GM23338 (cell line): Measurements from ENCODE around the gene PTP4A1. TPM values are rescaled to one million over a fixed set of nuclear protein-coding genes. Genes with fewer than 3 reads are reported as not detected.

Source experiments
- ATAC-seq: fragments of 200-7000 bp; cut with Tn5 transposase; 3 replicates; pipeline ENCODE4 v1.9.1; 2020
- DNase-seq: peaks from one replicate; pipeline ENCODE4 v3.0.0-alpha.2; 2015; ENCODE audit warnings: low spot score
- H2AFZ ChIP-seq: fragments of 200-600 bp; sonication (generic); 2 replicates; pipeline ENCODE4 v1.8.0; 2016; ENCODE audit warnings: antibody characterized with exemption, mild to moderate bottlenecking, moderate library complexity
- H3F3A ChIP-seq: fragments of 200-600 bp; sonication (generic); replicated peaks from 2 replicates; pipeline ENCODE4 v1.8.0; 2017; ENCODE audit warnings: antibody characterized with exemption, mixed run types, low read depth
- H3K27ac ChIP-seq: fragments of 200-600 bp; sonication (generic); 2 replicates; pipeline ENCODE4 v1.6.1; 2016; ENCODE audit warnings: low read depth
- H3K27me3 ChIP-seq: fragments of 200-600 bp; sonication (generic); 2 replicates; pipeline ENCODE4 v1.8.0; 2016; ENCODE audit warnings: mild to moderate bottlenecking, mixed run types, moderate library complexity; ENCODE audit not compliant: insufficient read depth
- H3K36me3 ChIP-seq: fragments of 200-600 bp; sonication (generic); 2 replicates; pipeline ENCODE4 v1.8.0; 2016; ENCODE audit warnings: mild to moderate bottlenecking; ENCODE audit not compliant: insufficient read depth
- H3K4me1 ChIP-seq: fragments of 200-600 bp; sonication (generic); 2 replicates; pipeline ENCODE4 v1.8.0; 2016; ENCODE audit warnings: mild to moderate bottlenecking, moderate library complexity; ENCODE audit not compliant: insufficient read depth
- H3K4me2 ChIP-seq: fragments of 200-600 bp; sonication (generic); 2 replicates; pipeline ENCODE4 v1.7.1; 2017; ENCODE audit warnings: mixed run types
- H3K4me3 ChIP-seq: fragments of 200-600 bp; sonication (generic); 2 replicates; pipeline ENCODE4 v1.6.1; 2016; ENCODE audit warnings: mixed run types
- H3K79me2 ChIP-seq: fragments of 200-600 bp; sonication (generic); replicated peaks from 2 replicates; pipeline ENCODE4 v1.8.0; 2017; ENCODE audit warnings: mild to moderate bottlenecking; ENCODE audit not compliant: insufficient read depth
- H3K9me2 ChIP-seq: fragments of 200-600 bp; sonication (generic); 2 replicates; pipeline ENCODE4 v1.8.0; 2017; ENCODE audit not compliant: insufficient read depth
- H4K20me1 ChIP-seq: fragments of 200-600 bp; sonication (generic); replicated peaks from 2 replicates; pipeline ENCODE4 v1.8.0; 2017; ENCODE audit warnings: mild to moderate bottlenecking; ENCODE audit not compliant: insufficient read depth
- H3K27ac Mint-ChIP-seq: 2 replicates; pipeline ENCODE4 v1.8.0; 2020; ENCODE audit warnings: inconsistent platforms, mild to moderate bottlenecking, moderate library complexity, mixed read lengths
- H3K27me3 Mint-ChIP-seq: 3 replicates; pipeline ENCODE4 v1.8.0; 2022; ENCODE audit warnings: low read depth, mild to moderate bottlenecking, moderate library complexity, mixed read lengths, inconsistent platforms; ENCODE audit not compliant: insufficient read depth, poor library complexity
- H3K36me3 Mint-ChIP-seq: 3 replicates; pipeline ENCODE4 v1.8.0; 2021; ENCODE audit warnings: low read depth, mild to moderate bottlenecking, inconsistent platforms, moderate library complexity, mixed read lengths
- H3K4me1 Mint-ChIP-seq: 3 replicates; pipeline ENCODE4 v1.8.0; 2020; ENCODE audit warnings: mild to moderate bottlenecking, inconsistent platforms, mixed read lengths
- H3K4me3 Mint-ChIP-seq: 3 replicates; pipeline ENCODE4 v1.8.0; 2021; ENCODE audit warnings: moderate library complexity, mild to moderate bottlenecking, inconsistent platforms, mixed read lengths
- H3K9me3 Mint-ChIP-seq: 3 replicates; pipeline ENCODE4 v1.8.0; 2020; ENCODE audit warnings: moderate library complexity, mild to moderate bottlenecking, inconsistent platforms, mixed read lengths
- CREB1 ChIP-seq: fragments of 250-450 bp; sonication (Bioruptor Pico); IDR thresholded peaks from 2 replicates; pipeline ENCODE4 v1.5.0; 2020; ENCODE audit warnings: low read depth, mild to moderate bottlenecking, moderate library complexity
- EZH2 ChIP-seq: fragments of 200-600 bp; sonication (generic); IDR thresholded peaks from one replicate; pipeline ENCODE4 v1.8.0; 2017; ENCODE audit warnings: antibody characterized with exemption, mild to moderate bottlenecking, low read depth; ENCODE audit not compliant: unreplicated experiment
- EZH2phosphoT487 ChIP-seq: fragments of 200-600 bp; sonication (generic); IDR thresholded peaks from one replicate; pipeline ENCODE4 v1.8.1; 2018; ENCODE audit warnings: antibody characterized with exemption; ENCODE audit not compliant: unreplicated experiment
- JUNB ChIP-seq: IDR thresholded peaks from one replicate; pipeline ENCODE4 v1.6.1; 2016; ENCODE audit warnings: antibody characterized with exemption; ENCODE audit not compliant: unreplicated experiment
- NANOG ChIP-seq: IDR thresholded peaks from 2 replicates; pipeline ENCODE4 v1.6.1; 2016; ENCODE audit warnings: antibody characterized with exemption, borderline replicate concordance
- POLR2AphosphoS5 ChIP-seq: IDR thresholded peaks from 2 replicates; pipeline ENCODE4 v1.6.1; 2016; ENCODE audit warnings: antibody characterized with exemption, low read depth
- STAT1 ChIP-seq: IDR thresholded peaks from one replicate; pipeline ENCODE4 v1.6.1; 2016; ENCODE audit warnings: antibody characterized with exemption; ENCODE audit not compliant: unreplicated experiment
- ZNF114 ChIP-seq: fragments of 250-450 bp; sonication (Bioruptor Pico); IDR thresholded peaks from 2 replicates; pipeline ENCODE4 v1.5.0; 2020; ENCODE audit warnings: mild to moderate bottlenecking, moderate library complexity
- ZNF331 ChIP-seq: fragments of 250-450 bp; sonication (Bioruptor Pico); IDR thresholded peaks from 2 replicates; pipeline ENCODE4 v1.5.0; 2020; ENCODE audit warnings: low read depth, mild to moderate bottlenecking, moderate library complexity
- polyA plus RNA-seq: library from polyadenylated mRNA; unstranded; fragments of >200 nt; fragmentation: Nextera tagmentation; extraction: Ambion mirVana; gene quantifications from 2 replicates; pipeline ENCODE4 v1.2.1, GENCODE V29; 2016
- total RNA-seq: library from RNA; depleted of rRNA; stranded (reverse); fragments of >200 nt; shearing (Covaris generic); gene quantifications from 2 replicates; pipeline ENCODE4 v1.2.3, GENCODE V29; 2014
- TF ChIP-seq, protein P1 (sequence below): IDR thresholded peaks from 2 replicates; pipeline ENCODE4 v1.6.1; 2016; ENCODE audit warnings: antibody characterized with exemption
- TF ChIP-seq, protein P2 (sequence below): fragments of 250-450 bp; sonication (Bioruptor Pico); IDR thresholded peaks from 2 replicates; pipeline ENCODE4 v1.5.0; 2020; ENCODE audit warnings: mild to moderate bottlenecking, moderate library complexity
- TF ChIP-seq, protein P3 (sequence below): IDR thresholded peaks from one replicate; pipeline ENCODE4 v1.6.1; 2018; ENCODE audit warnings: antibody characterized with exemption; ENCODE audit not compliant: unreplicated experiment
- TF ChIP-seq, protein P4 (sequence below), 2 experiments: fragments of 200-600 bp in 1 of 2; sonication (generic) in 1 of 2; conservative IDR thresholded peaks; 2 replicates each; pipeline versions ENCODE4 v1.5.1 to v1.6.1; 2016 to 2017; ENCODE audit warnings: antibody characterized with exemption in 2 of 2, low read depth in 2 of 2, mild to moderate bottlenecking in 2 of 2, moderate library complexity in 1 of 2

The PTP4A1 gene
- total and polyA plus RNA-seq, 2 experiments from 2014 or later = 99.0 to 102 TPM

DNA sequence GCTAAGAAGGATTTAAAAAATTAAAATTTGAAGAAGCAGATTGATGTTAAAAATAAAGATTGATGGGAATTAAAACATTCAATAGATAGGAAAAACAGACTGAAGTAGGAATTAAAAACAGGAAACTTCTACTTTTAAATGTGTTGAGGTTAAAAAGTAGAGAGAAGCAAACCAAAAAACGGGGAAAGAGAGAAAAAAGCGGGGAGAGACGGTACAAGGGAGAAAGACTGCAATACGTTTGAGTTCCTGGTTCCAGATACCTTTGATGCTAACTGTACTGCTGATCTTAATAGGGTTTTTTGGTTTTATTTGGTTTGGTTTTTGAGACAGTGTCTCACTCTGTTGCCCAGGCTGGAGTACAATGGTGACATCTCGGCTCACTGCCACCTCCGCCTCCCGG is 27.0 kb downstream of the PTP4A1 start:
- no peak for TF ChIP-seq EZH2phosphoT487
- no peak for TF ChIP-seq ZNF114
- no peak for TF ChIP-seq CREB1 (CRISPR knock-in tag)
- no peak for TF ChIP-seq STAT1
- TF ChIP-seq ZNF331 (CRISPR knock-in tag) = no peak
- no peak for TF ChIP-seq POLR2AphosphoS5
- no peak for TF ChIP-seq EZH2
- no peak for TF ChIP-seq JUNB
- TF ChIP-seq, protein P1, sequence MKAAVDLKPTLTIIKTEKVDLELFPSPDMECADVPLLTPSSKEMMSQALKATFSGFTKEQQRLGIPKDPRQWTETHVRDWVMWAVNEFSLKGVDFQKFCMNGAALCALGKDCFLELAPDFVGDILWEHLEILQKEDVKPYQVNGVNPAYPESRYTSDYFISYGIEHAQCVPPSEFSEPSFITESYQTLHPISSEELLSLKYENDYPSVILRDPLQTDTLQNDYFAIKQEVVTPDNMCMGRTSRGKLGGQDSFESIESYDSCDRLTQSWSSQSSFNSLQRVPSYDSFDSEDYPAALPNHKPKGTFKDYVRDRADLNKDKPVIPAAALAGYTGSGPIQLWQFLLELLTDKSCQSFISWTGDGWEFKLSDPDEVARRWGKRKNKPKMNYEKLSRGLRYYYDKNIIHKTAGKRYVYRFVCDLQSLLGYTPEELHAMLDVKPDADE = no peak
- TF ChIP-seq, protein P2, sequence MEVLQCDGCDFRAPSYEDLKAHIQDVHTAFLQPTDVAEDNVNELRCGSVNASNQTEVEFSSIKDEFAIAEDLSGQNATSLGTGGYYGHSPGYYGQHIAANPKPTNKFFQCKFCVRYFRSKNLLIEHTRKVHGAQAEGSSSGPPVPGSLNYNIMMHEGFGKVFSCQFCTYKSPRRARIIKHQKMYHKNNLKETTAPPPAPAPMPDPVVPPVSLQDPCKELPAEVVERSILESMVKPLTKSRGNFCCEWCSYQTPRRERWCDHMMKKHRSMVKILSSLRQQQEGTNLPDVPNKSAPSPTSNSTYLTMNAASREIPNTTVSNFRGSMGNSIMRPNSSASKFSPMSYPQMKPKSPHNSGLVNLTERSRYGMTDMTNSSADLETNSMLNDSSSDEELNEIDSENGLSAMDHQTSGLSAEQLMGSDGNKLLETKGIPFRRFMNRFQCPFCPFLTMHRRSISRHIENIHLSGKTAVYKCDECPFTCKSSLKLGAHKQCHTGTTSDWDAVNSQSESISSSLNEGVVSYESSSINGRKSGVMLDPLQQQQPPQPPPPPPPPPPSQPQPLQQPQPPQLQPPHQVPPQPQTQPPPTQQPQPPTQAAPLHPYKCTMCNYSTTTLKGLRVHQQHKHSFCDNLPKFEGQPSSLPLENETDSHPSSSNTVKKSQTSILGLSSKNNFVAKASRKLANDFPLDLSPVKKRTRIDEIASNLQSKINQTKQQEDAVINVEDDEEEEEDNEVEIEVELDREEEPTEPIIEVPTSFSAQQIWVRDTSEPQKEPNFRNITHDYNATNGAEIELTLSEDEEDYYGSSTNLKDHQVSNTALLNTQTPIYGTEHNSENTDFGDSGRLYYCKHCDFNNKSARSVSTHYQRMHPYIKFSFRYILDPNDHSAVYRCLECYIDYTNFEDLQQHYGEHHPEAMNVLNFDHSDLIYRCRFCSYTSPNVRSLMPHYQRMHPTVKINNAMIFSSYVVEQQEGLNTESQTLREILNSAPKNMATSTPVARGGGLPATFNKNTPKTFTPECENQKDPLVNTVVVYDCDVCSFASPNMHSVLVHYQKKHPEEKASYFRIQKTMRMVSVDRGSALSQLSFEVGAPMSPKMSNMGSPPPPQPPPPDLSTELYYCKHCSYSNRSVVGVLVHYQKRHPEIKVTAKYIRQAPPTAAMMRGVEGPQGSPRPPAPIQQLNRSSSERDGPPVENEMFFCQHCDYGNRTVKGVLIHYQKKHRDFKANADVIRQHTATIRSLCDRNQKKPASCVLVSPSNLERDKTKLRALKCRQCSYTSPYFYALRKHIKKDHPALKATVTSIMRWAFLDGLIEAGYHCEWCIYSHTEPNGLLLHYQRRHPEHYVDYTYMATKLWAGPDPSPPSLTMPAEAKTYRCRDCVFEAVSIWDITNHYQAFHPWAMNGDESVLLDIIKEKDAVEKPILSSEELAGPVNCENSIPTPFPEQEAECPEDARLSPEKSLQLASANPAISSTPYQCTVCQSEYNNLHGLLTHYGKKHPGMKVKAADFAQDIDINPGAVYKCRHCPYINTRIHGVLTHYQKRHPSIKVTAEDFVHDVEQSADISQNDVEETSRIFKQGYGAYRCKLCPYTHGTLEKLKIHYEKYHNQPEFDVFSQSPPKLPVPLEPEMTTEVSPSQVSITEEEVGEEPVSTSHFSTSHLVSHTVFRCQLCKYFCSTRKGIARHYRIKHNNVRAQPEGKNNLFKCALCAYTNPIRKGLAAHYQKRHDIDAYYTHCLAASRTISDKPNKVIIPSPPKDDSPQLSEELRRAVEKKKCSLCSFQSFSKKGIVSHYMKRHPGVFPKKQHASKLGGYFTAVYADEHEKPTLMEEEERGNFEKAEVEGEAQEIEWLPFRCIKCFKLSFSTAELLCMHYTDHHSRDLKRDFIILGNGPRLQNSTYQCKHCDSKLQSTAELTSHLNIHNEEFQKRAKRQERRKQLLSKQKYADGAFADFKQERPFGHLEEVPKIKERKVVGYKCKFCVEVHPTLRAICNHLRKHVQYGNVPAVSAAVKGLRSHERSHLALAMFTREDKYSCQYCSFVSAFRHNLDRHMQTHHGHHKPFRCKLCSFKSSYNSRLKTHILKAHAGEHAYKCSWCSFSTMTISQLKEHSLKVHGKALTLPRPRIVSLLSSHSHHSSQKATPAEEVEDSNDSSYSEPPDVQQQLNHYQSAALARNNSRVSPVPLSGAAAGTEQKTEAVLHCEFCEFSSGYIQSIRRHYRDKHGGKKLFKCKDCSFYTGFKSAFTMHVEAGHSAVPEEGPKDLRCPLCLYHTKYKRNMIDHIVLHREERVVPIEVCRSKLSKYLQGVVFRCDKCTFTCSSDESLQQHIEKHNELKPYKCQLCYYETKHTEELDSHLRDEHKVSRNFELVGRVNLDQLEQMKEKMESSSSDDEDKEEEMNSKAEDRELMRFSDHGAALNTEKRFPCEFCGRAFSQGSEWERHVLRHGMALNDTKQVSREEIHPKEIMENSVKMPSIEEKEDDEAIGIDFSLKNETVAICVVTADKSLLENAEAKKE (CRISPR knock-in tag) = no peak
- TF ChIP-seq, protein P3, sequence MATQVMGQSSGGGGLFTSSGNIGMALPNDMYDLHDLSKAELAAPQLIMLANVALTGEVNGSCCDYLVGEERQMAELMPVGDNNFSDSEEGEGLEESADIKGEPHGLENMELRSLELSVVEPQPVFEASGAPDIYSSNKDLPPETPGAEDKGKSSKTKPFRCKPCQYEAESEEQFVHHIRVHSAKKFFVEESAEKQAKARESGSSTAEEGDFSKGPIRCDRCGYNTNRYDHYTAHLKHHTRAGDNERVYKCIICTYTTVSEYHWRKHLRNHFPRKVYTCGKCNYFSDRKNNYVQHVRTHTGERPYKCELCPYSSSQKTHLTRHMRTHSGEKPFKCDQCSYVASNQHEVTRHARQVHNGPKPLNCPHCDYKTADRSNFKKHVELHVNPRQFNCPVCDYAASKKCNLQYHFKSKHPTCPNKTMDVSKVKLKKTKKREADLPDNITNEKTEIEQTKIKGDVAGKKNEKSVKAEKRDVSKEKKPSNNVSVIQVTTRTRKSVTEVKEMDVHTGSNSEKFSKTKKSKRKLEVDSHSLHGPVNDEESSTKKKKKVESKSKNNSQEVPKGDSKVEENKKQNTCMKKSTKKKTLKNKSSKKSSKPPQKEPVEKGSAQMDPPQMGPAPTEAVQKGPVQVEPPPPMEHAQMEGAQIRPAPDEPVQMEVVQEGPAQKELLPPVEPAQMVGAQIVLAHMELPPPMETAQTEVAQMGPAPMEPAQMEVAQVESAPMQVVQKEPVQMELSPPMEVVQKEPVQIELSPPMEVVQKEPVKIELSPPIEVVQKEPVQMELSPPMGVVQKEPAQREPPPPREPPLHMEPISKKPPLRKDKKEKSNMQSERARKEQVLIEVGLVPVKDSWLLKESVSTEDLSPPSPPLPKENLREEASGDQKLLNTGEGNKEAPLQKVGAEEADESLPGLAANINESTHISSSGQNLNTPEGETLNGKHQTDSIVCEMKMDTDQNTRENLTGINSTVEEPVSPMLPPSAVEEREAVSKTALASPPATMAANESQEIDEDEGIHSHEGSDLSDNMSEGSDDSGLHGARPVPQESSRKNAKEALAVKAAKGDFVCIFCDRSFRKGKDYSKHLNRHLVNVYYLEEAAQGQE = no peak
- TF ChIP-seq NANOG = no peak
- TF ChIP-seq, protein P4, sequence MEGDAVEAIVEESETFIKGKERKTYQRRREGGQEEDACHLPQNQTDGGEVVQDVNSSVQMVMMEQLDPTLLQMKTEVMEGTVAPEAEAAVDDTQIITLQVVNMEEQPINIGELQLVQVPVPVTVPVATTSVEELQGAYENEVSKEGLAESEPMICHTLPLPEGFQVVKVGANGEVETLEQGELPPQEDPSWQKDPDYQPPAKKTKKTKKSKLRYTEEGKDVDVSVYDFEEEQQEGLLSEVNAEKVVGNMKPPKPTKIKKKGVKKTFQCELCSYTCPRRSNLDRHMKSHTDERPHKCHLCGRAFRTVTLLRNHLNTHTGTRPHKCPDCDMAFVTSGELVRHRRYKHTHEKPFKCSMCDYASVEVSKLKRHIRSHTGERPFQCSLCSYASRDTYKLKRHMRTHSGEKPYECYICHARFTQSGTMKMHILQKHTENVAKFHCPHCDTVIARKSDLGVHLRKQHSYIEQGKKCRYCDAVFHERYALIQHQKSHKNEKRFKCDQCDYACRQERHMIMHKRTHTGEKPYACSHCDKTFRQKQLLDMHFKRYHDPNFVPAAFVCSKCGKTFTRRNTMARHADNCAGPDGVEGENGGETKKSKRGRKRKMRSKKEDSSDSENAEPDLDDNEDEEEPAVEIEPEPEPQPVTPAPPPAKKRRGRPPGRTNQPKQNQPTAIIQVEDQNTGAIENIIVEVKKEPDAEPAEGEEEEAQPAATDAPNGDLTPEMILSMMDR (conservative IDR thresholded peaks at IDR 0.05; ENCODE audit: low read depth in 2 of 2) = no peak
- ATAC-seq = no peak
- Mint-ChIP-seq H3K4me1 (peaks cover 6% of the 10 kb centered on the region; the same call in 1 of the 3 replicates), H3K27ac (no peak overlapping the region), H3K9me3 (no peaks in the 10 kb centered on the region), H3K36me3 (no peaks in the 10 kb centered on the region), H3K27me3 (no peaks in the 10 kb centered on the region), H3K4me3 (peak overlapping the region; percentile 90)
- Histone ChIP-seq H3K79me2 (no peaks in the 10 kb centered on the region), H3K27me3 (no peaks in the 10 kb centered on the region), H4K20me1 (no peaks in the 10 kb centered on the region), H3F3A (no peaks in the 10 kb centered on the region), H3K36me3 (no peaks in the 10 kb centered on the region), H3K4me1 (no peaks in the 10 kb centered on the region; the same call in 1 of the 2 replicates), H2AFZ (peak overlapping the region; percentile 84; the same call in 1 of the 2 replicates), H3K4me3 (peak overlapping the region; percentile 61), H3K27ac (no peak overlapping the region), H3K9me2 (no peaks in the 10 kb centered on the region), H3K4me2 (peak overlapping the region; percentile 84)
- no peak for DNase-seq
